HG02763 (cell line): ENCODE results near the gene RBM12.

Experiments
- ATAC-seq: cut with Tn5 transposase; IDR thresholded peaks from one replicate; pipeline ENCODE4 v1.9.1; 2021; ENCODE audit warnings: mild to moderate bottlenecking, moderate library complexity; ENCODE audit not compliant: unreplicated experiment

The RBM12 gene

DNA sequence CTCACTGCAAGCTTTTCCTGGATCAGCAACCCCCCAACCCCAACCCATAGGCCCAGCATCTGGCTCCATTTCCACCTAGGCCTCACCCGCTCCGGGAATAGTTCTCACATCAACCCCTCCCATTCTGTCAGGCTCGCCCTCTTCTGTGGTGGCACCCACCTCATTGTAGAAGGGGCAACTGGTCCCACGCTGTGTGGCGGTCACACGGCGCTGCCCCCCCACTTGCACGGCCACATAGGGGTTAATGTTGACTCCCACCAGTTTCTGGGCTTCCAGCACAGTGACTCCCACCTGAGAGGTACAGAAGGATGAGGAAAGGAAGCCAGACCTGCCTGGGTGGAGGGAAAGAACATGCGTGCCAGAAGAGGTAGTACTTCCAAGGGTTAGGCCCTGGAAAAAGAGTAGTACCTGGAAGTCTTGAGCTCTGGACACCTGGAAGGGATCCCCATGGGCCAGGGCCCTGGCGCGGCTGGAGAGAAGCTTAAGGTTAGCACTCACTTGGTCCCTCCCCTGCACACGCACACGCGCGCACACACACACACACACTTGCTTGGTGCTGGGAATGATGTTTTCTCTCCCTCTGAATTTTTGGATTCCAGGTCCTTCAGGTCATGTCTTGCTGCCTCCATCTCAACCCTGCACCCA lies 61.7 kb downstream of the RBM12 start:
- no peak for ATAC-seq

DNA sequence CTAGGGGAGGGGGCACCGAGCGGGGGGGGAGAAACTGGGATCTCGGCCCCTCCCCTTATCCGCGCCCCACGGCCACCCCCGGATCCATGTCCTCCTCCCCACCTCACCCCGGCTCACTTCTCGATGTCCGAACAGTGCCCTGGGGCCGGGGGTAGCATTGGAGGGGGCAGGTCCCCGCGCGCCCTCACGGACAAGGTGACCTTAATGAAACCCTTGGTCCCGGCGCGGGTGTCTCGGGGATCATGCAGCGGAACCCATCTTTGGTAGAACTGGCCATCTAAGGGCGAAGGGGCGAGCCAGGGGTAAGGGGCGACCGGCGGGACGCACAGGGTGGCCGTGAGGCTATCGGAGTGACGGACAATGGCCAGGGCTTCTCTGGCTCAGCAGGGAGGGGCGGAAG lies 62.7 kb downstream of the RBM12 start:
- ATAC-seq = no peak

DNA sequence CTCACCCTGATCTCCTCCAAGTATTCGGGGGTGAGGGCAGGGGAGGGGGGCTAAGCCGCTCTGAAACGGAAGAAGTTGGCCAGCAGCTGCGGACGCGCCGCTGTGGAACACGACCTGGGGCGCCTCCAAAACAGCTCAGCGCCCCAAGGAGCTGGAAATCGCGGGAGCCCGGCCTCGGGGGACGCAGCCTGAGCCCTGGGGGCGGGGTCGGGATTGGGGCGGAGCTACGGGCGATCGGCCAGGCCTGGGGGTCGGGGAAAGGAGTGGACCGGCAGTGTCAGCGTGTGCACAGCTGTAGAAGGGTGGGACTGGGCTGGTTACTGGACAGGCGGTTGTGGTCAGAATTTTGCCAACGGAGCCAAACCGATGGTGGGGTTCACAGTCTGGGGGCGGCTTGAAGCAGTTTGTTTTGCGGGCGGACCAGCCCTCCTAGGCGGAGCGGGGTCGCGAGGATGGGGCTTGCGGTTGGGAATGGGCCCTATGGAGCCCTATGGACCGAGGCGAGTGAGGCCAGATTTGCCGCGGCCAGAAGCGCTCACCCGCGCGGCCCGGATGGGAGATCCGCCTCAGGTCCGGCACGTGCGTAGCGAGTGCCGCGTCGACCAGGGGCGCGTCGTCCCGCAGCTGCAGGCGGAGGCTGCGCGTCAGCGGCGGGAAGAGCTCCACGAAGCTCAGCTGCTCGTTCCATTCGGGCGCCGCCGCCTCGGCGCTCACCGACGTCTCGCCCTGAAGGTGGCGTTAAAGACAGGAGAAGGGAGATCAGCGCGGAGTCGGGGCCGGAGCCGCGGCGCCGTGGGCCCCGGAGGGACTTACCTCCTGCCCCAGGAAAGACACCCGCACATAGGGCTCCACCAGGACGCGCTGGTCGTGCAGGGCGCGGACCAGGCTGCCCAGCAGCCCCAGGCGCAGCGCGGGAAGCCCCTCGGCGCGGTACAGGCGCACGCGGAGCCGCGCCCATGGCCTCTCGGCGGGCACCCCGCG lies 63.4 kb downstream of the RBM12 start:
- no peak for ATAC-seq

DNA sequence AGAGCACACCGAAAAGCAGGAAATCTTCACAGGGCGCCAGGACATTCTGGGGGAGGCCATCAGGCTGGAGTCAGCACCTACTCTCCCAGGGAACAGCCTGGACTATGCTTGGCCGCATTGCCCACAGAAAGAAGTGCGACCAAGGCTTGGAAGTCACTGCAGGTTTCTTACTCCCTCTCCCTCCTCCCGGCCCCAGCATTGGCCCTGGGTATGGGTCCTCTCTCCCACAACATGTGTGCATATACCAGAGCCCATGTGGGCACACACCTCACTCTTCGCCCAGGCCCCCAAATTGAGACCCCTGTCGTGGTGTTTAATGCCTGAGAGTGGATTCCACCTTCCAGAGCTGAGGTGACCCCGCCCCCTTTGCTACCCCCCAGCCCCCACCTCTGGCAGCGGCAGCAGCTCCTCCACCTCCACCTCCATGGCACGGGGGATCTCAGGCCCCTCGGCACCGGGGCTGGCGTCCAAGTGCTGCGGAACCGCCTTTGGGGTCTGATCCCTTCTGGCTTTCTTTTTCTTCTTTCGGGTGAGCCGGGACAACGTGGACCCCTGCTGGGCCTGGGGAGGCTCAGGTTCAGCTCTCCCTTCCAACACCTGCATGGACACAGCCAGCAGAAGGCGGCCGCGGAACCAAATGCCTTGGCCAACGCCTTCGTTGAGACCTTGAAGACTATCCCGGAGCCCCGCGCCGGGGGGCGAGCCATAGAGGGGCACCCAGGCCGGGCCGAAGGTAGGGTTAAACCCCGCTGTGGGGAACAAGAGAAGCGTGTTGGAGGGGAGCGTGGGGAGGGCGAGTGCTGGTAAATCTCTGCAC lies 64.3 kb downstream of the RBM12 start:
- ATAC-seq = no peak

DNA sequence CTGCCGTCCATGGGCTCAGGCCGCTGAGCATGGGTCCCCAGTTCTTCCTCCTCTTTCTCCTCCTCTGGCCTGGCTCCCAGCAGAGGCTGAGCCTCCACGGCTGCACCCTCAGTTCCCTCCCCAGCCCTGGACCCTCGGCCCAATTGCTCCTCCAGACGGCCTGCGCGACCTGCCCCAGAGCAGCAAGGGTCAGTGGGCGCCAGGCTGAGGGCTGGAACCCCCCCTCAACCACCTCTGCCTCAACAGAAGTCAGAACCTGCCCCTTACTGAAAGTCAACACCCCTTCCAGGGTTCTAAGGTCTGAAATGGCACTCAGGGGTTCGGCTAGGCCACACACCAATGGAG lies 65.0 kb downstream of the RBM12 start:
- no peak for ATAC-seq
